Measurements from ENCODE around the gene ELOB. TPM values are rescaled to one million over a fixed set of nuclear protein-coding genes. Genes with fewer than 3 reads are reported as not detected.
A peak's percentile ranks its signal among the peaks of the same experiment; 100 is the strongest.

Gene ELOB
- total RNA-seq, 1 donor from 2014 or later, result 179 TPM

GRCh38 chr16:2798723-2799204, 21.7 kb upstream of the ELOB start:
- Histone ChIP-seq H3K27me3 (peaks cover 8% of the 10 kb centered on the region), H3K4me3 (no peak overlapping the region), H3K4me1 (no peaks in the 10 kb centered on the region), H3K27ac (no peak overlapping the region), H3K36me3 (no peaks in the 10 kb centered on the region), H3K9me3 (no peaks in the 10 kb centered on the region)
- intact Hi-C loops (cut with DNase I), result no loop called here
- no peak for TF ChIP-seq CTCF (IDR thresholded peaks at IDR 0.05)
- DNase-seq (peak; percentile 63), ATAC-seq (no peak)

GRCh38 chr16:2795395-2796143, 18.5 kb upstream of the ELOB start:
- Histone ChIP-seq H3K36me3 (no peaks in the 10 kb centered on the region), H3K27me3 (peaks cover 16% of the 10 kb centered on the region), H3K27ac (no peak overlapping the region), H3K4me3 (no peak overlapping the region), H3K4me1 (no peaks in the 10 kb centered on the region), H3K9me3 (no peaks in the 10 kb centered on the region)
- intact Hi-C loops (cut with DNase I), result no loop called here
- DNase-seq (peak; percentile 40), ATAC-seq (no peak)
- no peak for TF ChIP-seq CTCF (IDR thresholded peaks at IDR 0.05)

- Histone ChIP-seq H3K27me3 (peaks cover 28% of the 10 kb centered on the region), H3K27ac (no peak overlapping the region), H3K4me1 (no peaks in the 10 kb centered on the region), H3K9me3 (no peaks in the 10 kb centered on the region), H3K36me3 (no peaks in the 10 kb centered on the region), H3K4me3 (no peak overlapping the region)
- intact Hi-C loops (cut with DNase I), result no loop called here
- ATAC-seq (no peak), DNase-seq (no peak)
- no peak for TF ChIP-seq CTCF (IDR thresholded peaks at IDR 0.05)
Observed at GRCh38 chr16:2792940-2793339, 15.9 kb upstream of the ELOB start.

GRCh38 chr16:2791174-2791573, 14.1 kb upstream of the ELOB start:
- no peaks in the 10 kb centered on the region for H3K4me1 ChIP-seq
- TF ChIP-seq CTCF (IDR thresholded peaks at IDR 0.05), result no peak
- no peaks in the 10 kb centered on the region for H3K9me3 ChIP-seq
- DNase-seq, result peak; percentile 30
- no peak for ATAC-seq
- H3K4me3 ChIP-seq, result no peak overlapping the region
- intact Hi-C loops (cut with DNase I), result no loop called here
- H3K27me3 ChIP-seq, result peaks cover 37% of the 10 kb centered on the region
- H3K36me3 ChIP-seq, result no peaks in the 10 kb centered on the region
- H3K27ac ChIP-seq, result no peak overlapping the region

- Histone ChIP-seq H3K27ac (no peak overlapping the region), H3K36me3 (no peaks in the 10 kb centered on the region), H3K4me1 (no peaks in the 10 kb centered on the region), H3K27me3 (peaks cover 42% of the 10 kb centered on the region), H3K9me3 (no peaks in the 10 kb centered on the region), H3K4me3 (no peak overlapping the region)
- no peak for TF ChIP-seq CTCF (IDR thresholded peaks at IDR 0.05)
- intact Hi-C loops (cut with DNase I), result no loop called here
- peak; percentile 40 for DNase-seq
- ATAC-seq, result no peak
Observed at GRCh38 chr16:2790631-2791030, 13.6 kb upstream of the ELOB start.
